ENCODE measurements around the gene TMC7.
"Not testable (repeated sequence)": the region's sequence is repeated elsewhere in the genome, so short reads cannot be mapped to it uniquely, and the experiment has no call there.

The TMC7 gene

DNA sequence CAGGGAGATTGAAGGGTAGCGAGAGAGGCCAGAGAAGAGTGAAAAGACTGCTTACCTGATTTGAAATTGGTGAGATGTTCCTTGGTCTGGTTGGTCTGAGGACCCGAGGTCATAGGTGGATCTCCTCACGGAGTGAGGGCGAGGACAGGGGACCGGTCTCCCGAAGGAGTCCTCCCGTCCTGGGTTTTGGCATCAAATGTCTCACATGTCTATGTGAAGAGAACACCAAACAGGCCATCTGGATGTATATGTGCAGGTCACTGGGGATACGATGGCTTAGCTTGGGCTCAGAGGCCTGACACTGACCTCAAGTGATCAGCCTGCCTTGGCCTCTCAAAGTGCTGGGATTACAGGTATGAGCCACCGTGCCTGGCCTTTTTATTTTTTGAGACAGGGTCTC, 13.3 kb downstream of the TMC7 start:
- not testable (repeated sequence) for H3K4me1 Mint-ChIP-seq; H3K27ac Mint-ChIP-seq; H3K36me3 Mint-ChIP-seq; H3K9me3 Mint-ChIP-seq; DNase-seq (ENCODE audit: low spot score in 2 of 2); ATAC-seq (ENCODE audit: low read depth); H3K27me3 Mint-ChIP-seq; H3K4me3 Mint-ChIP-seq

DNA sequence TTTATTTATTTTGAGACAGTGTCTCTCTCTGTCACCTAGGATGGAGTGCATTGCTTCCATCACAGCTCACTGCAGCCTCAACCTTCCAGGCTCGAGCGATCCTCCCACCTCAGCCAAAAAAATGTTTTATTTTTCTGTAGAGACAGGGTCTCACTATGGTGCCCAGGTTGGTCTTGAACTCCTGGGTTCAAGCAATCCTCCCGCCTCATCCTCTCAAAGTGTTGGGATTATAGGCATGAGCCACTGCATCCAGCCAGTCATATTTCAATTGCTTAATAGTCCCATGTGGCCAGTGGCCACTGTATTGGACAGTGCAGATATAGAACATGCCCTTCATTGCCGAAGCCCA, 15.3 kb downstream of the TMC7 start:
- no peaks in the 10 kb centered on the region for H3K9me3 Mint-ChIP-seq
- H3K4me3 Mint-ChIP-seq: no peak overlapping the region
- no peaks in the 10 kb centered on the region for H3K36me3 Mint-ChIP-seq
- no peaks in the 10 kb centered on the region for H3K4me1 Mint-ChIP-seq
- H3K27ac Mint-ChIP-seq: no peak overlapping the region
- DNase-seq (ENCODE audit: low spot score in 2 of 2): no peak
- ATAC-seq (ENCODE audit: low read depth): no peak
- peaks cover 4% of the 10 kb centered on the region for H3K27me3 Mint-ChIP-seq

DNA sequence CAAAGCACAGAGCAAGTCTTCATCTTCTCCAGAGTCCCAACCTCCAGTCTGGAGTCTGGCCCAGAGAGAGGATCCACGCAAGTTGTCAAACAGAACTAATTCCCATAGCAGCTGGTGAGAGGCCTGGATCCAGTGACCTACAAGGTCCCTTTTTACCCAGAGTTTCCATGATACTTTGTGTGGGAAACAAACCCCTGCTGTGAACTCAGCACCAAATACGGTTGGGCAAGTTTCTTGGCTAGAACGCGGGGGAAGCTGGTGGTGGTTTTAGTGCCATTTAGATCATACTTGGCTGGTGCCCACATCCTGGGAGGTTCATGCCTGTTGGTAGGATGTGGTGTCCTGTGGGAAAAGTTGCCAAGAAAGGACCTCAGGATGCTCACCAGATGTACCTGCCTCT, 18.1 kb downstream of the TMC7 start:
- no peaks in the 10 kb centered on the region for H3K36me3 Mint-ChIP-seq
- H3K27ac Mint-ChIP-seq: no peak overlapping the region
- no peak overlapping the region for H3K4me3 Mint-ChIP-seq
- no peak for DNase-seq (ENCODE audit: low spot score in 2 of 2)
- ATAC-seq (ENCODE audit: low read depth): no peak
- H3K27me3 Mint-ChIP-seq: peaks cover 3% of the 10 kb centered on the region
- no peaks in the 10 kb centered on the region for H3K4me1 Mint-ChIP-seq
- H3K9me3 Mint-ChIP-seq: no peaks in the 10 kb centered on the region

DNA sequence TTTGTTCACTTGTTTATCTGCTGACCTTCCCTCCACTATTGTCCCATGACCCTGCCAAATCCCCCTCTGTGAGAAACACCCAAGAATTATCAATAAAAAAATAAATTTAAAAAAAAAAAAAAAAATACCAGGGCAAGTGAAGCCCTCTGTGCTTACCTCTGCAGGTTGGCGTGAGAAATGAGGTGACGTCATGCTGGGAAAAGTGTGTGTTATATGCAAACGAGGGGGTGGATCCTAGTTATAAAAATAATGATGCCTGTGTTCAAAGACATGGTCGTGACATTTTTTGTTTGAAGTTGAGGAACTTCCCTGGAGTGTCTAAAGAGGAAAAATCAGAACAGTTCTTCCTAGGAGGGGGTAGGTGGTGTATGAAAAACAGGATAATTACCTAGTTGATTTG, 20.2 kb downstream of the TMC7 start:
- ATAC-seq (ENCODE audit: low read depth): no peak

DNA sequence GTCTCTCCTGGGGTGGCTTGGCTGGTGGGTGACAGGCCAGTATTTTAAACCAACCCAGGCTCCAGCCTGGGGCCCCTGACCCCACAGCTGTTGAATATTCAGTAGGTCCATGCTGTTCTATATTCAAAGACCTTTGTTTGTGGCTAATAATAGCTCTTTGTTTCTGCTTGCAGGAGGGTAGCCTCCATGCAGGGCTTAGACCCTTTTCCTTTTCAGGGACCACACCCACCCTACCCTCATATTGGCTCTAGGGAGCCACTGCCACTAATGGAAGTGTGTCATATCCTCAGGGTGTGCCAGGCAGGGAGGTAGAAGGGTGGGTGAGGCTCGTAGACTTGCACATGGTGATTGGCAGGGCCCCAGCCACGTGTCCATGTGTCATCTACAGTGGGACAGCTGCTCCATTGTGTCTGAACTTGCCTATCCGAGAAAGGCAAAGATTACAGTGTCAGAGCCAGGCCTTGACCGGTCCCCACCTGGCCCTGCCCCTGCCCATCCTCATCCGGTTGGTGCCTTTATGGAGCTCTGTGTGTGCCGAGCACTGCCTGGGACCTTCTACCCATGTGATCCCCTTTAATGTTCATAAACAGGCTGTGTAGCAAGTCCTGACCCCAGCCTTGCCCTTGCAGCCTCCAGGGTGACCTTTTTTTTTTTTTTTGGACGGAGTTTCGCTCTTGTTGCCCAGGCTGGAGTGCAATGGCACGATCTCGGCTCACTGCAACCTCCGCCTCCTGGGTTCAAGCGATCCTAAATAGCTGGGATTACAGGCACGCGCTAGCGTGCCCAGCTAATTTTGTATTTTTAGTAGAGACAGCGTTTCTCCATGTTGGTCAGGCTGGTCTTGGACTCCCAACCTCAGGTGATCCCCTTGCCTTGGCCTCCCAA, 22.1 kb downstream of the TMC7 start:
- H3K4me1 Mint-ChIP-seq: no peaks in the 10 kb centered on the region
- DNase-seq (ENCODE audit: low spot score in 2 of 2) (no peak), ATAC-seq (ENCODE audit: low read depth) (no peak)
- no peak overlapping the region for H3K27ac Mint-ChIP-seq
- no peaks in the 10 kb centered on the region for H3K9me3 Mint-ChIP-seq
- peaks cover 2% of the 10 kb centered on the region for H3K27me3 Mint-ChIP-seq
- H3K4me3 Mint-ChIP-seq: no peak overlapping the region
- H3K36me3 Mint-ChIP-seq: no peaks in the 10 kb centered on the region

More for the DNA sequence above, 20.2 kb downstream of the TMC7 start:
- Mint-ChIP-seq H3K27ac (no peak overlapping the region), H3K9me3 (no peaks in the 10 kb centered on the region), H3K27me3 (peaks cover 4% of the 10 kb centered on the region), H3K36me3 (no peaks in the 10 kb centered on the region), H3K4me1 (no peaks in the 10 kb centered on the region), H3K4me3 (no peak overlapping the region)
- no peak for DNase-seq (ENCODE audit: low spot score in 2 of 2)

DNA sequence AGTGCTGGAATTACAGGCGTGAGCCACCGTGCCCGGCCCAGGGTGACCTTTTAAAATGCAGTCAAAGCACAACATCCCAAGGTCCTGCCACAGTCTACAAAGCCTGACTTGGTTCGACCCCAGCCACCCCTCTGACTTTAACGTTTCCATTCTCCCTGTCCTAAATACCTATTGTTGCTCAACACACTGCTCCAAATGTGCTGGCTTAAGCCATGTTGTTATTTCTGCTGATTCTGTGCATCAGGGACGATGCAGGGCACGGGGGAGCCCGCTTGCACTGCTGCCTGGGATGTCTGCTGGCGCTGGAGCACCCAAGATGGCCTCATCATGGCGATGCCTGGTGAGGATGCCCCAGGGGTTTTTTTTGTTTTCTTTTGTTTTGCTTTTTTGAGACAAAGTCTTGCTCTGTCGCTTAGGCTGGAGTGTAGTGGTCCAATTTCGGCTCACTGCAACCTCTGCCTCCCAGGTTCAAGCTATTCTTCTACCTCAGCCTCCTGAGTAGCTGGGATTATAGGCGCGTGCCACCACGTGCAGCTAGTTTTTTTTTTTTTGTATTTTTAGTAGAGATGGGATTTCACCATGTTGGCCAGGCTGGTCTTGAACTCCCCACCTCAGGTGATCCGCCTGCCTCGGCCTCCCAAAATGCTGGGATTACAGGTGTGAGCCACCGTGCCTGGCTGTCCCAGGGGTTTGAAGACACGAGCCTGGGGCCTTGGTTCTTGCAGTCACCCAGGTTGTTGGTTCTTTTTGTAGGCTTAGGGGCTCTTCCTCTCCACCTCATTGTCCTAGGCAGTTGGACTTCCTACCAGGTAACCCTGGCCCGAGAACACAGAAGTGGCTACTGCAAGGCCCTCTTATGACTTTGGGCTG, 22.9 kb downstream of the TMC7 start:
- no peaks in the 10 kb centered on the region for H3K36me3 Mint-ChIP-seq
- H3K9me3 Mint-ChIP-seq: no peaks in the 10 kb centered on the region
- H3K27me3 Mint-ChIP-seq: peaks cover 2% of the 10 kb centered on the region
- ATAC-seq (ENCODE audit: low read depth): no peak
- H3K4me1 Mint-ChIP-seq: no peaks in the 10 kb centered on the region
- DNase-seq (ENCODE audit: low spot score in 2 of 2): no peak
- H3K4me3 Mint-ChIP-seq: no peak overlapping the region
- H3K27ac Mint-ChIP-seq: no peak overlapping the region

DNA sequence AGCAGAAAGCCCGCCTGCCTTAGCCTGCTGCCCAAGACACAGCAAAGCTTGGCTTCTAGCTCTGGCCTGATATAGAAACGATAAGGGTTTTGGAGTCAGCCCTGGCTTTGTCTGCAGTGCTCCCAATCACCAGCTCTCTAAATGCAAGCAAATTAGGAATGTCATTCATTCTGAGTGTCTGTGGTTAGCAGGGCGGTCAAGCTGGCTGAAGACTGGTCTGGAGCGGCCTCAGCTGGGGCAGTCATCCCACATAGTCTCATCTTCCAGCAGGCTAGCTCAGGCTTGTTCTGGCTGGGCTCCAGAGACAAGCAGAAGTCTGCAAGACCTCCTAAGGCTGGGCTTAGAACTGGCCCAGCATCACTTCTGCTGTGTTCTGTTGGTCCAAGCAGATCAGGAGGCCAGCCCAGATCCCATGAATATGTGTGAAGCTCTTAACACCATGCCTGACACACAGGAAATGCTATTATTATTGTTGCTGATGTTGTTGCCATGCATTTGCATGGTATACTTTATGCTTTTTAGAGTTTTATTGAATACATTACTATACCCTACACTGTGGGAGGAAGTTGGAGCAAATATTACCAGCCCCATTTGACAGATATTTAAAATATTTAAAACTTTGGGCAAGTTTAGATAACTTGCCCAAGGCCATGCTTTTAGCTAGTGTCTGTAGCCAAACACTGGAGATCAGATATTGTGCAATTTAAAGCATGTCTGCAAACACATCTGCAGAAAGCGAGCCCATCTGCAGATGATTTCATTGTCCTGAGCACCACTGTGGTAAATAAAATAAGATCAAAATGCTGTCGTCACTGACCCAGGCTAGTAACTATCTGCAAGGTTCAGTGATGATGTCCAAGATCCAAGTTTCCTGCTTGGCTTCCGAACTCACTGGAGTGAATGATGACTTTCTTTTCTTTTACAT, 24.8 kb downstream of the TMC7 start:
- Mint-ChIP-seq H3K36me3 (no peaks in the 10 kb centered on the region), H3K4me3 (no peak overlapping the region), H3K27ac (no peak overlapping the region), H3K9me3 (no peaks in the 10 kb centered on the region), H3K27me3 (peaks cover 2% of the 10 kb centered on the region), H3K4me1 (no peaks in the 10 kb centered on the region)
- ATAC-seq (ENCODE audit: low read depth): no peak
- no peak for DNase-seq (ENCODE audit: low spot score in 2 of 2)

DNA sequence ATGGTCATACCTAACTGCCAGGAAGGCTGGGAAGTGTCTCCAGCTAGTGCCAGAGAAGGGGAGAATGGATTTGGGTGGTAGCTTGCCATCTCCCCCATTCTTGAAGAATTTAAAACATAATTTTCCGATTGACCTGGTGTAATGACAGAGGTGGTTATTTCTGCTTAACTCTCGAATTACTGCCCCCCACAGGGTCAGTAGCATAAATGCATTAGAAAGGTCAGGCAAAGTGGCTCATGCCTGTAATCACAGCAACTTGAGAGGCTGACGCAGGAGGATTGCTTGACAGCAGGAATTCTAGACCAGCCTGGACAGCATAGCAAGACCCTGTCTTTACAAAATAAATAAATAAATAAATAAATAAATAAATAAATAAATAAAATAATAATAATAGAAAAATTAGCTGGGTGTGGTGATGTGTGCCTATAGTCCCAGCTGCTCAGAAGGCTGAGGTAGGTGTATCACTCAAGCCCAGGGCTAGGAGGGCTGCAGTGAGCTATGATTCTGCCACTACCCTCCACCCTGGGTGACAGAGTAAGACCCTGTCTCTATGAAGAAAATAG, 27.5 kb downstream of the TMC7 start:
- H3K27ac Mint-ChIP-seq: no peak overlapping the region
- H3K27me3 Mint-ChIP-seq: peaks cover 2% of the 10 kb centered on the region
- no peak overlapping the region for H3K4me3 Mint-ChIP-seq
- H3K4me1 Mint-ChIP-seq: no peaks in the 10 kb centered on the region
- ATAC-seq (ENCODE audit: low read depth): no peak
- DNase-seq (ENCODE audit: low spot score in 2 of 2): no peak
- peaks cover 2% of the 10 kb centered on the region for H3K36me3 Mint-ChIP-seq
- no peaks in the 10 kb centered on the region for H3K9me3 Mint-ChIP-seq

DNA sequence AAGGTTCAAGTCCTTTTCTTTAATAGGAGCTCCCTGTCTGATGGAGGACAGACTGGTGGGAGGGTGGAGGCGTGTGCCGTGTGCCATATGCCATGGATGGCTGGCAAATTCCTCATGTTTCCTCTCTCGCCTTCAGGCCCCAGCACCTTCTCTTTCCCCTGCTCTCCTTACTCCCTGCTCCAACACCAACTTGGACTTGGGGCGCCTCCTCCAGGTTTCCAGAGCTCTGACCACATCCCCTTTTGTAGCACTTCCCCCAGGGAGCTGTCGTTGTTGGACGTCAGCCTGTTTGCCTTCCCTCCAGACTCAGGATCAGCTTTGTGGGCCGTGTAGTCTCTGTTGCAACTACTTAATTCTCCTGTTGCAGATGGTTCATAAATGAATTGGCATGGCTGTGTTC, 30.7 kb downstream of the TMC7 start:
- H3K4me3 Mint-ChIP-seq: no peak overlapping the region
- no peaks in the 10 kb centered on the region for H3K4me1 Mint-ChIP-seq
- no peak overlapping the region for H3K27ac Mint-ChIP-seq
- DNase-seq (ENCODE audit: low spot score in 2 of 2) (no peak), ATAC-seq (ENCODE audit: low read depth) (no peak)
- H3K9me3 Mint-ChIP-seq: no peaks in the 10 kb centered on the region
- H3K27me3 Mint-ChIP-seq: peaks cover under 1% of the 10 kb centered on the region
- peaks cover 2% of the 10 kb centered on the region for H3K36me3 Mint-ChIP-seq

DNA sequence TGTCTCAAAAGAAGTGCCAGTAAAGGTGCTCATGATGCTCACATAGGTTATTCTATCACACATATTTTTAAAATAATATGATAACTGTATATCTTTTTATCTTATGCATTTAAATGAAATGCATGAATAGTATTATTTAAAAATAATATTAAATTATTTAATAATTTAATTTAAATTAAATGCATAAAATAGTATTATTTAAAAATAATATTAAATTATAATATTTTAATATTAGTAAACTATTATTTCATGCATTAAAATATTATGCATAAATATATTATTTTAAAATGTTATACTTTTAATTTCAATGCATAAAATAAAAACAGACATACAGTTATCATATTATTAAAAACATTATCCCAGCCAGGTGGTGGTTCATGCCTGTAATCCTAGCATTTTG, 33.4 kb downstream of the TMC7 start:
- ATAC-seq (ENCODE audit: low read depth) (no peak), DNase-seq (ENCODE audit: low spot score in 2 of 2) (no peak)
- Mint-ChIP-seq H3K9me3 (no peaks in the 10 kb centered on the region), H3K4me3 (no peak overlapping the region), H3K36me3 (peaks cover 2% of the 10 kb centered on the region), H3K27ac (no peak overlapping the region), H3K27me3 (peaks cover 3% of the 10 kb centered on the region), H3K4me1 (no peaks in the 10 kb centered on the region)

DNA sequence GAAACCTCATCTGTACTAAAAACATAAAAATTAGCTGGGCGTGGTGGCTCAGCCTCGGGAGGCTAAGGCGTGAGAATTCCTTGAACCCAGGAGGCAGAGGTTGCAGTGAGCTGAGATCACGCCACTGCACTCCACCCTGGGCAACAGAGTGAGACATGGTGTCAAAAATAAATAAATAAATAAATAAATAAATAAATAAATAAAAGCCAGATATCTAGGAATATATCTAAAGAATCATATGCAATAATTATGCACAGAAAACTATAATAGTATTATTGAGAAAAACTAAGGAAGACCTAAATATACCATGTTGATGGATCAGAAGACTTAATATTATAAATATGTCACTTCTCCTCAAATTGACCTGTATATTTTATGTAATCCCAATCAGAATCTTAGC, 37.0 kb downstream of the TMC7 start:
- DNase-seq (ENCODE audit: low spot score in 2 of 2) (no peak), ATAC-seq (ENCODE audit: low read depth) (no peak)
- Mint-ChIP-seq H3K4me3 (no peak overlapping the region), H3K27ac (no peak overlapping the region), H3K36me3 (no peaks in the 10 kb centered on the region), H3K27me3 (peaks cover 7% of the 10 kb centered on the region), H3K9me3 (no peaks in the 10 kb centered on the region), H3K4me1 (no peaks in the 10 kb centered on the region)

DNA sequence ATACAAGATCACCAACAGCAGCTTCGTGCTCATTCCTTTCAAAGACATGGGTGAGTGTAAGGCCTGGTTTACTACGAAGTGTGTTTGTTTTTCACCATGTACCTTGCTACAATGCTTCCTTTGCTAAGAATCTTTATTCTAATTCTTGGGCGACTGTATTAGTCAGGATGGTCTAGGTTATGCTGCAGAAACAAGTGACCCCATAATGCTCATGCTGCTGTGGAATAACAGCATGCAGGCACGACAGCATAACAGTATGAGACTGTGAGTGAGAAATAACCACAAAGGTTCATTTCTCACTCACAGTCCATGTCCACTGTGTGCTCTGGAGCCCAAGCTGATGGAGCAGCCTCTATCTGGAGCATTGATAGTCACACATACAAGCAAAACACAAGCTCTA, 38.0 kb downstream of the TMC7 start:
- H3K4me3 Mint-ChIP-seq: no peak overlapping the region
- H3K36me3 Mint-ChIP-seq: no peaks in the 10 kb centered on the region

DNA sequence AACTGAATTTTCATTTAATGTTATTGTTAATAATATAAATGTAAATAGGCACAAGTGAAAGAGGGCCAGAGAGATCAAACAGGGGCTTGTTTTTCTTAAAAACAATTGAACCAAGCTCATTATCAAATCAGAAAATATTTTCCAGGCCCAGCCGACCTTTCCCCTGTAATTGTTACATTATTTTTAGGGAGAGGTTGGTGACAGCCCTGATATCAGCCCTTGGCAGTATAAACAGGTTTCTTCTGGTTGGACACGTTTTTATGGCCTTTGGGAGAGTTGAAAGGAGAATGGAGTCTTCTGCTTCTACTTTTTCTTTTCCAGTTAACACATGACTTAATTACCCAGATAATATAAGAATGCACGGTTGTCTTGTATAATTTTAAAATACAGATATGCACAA, 43.7 kb downstream of the TMC7 start:
- Mint-ChIP-seq H3K4me1 (no peaks in the 10 kb centered on the region), H3K27ac (no peak overlapping the region), H3K36me3 (no peaks in the 10 kb centered on the region), H3K9me3 (no peaks in the 10 kb centered on the region), H3K27me3 (peaks cover 10% of the 10 kb centered on the region), H3K4me3 (no peak overlapping the region)
- DNase-seq (ENCODE audit: low spot score in 2 of 2) (no peak), ATAC-seq (ENCODE audit: low read depth) (no peak)

More for the DNA sequence above, 38.0 kb downstream of the TMC7 start:
- no peak for DNase-seq (ENCODE audit: low spot score in 2 of 2)
- Mint-ChIP-seq H3K9me3 (no peaks in the 10 kb centered on the region), H3K4me1 (no peaks in the 10 kb centered on the region), H3K27me3 (peaks cover 7% of the 10 kb centered on the region), H3K27ac (no peak overlapping the region)
- ATAC-seq (ENCODE audit: low read depth): no peak

All from memory B cell (primary cell).